Breast epithelium (tissue), 3 donors: Measurements from ENCODE around the gene NUDT6.

Experiments used
- POLR2AphosphoS5 ChIP-seq, 3 donors: sonication (generic); formaldehyde crosslinking; IDR thresholded peaks; one replicate each; pipeline ENCODE4 v1.6.1; 2017; ENCODE audit warnings: antibody characterized with exemption in 3 of 3
- TF ChIP-seq, protein P1 (sequence below), 3 donors: fragments of 450-650 bp; IDR thresholded peaks; one replicate each; pipeline ENCODE4 v1.5.1; 2016 to 2017; ENCODE audit warnings: antibody characterized with exemption in 3 of 3, mild to moderate bottlenecking in 3 of 3, moderate library complexity in 3 of 3

DNA sequence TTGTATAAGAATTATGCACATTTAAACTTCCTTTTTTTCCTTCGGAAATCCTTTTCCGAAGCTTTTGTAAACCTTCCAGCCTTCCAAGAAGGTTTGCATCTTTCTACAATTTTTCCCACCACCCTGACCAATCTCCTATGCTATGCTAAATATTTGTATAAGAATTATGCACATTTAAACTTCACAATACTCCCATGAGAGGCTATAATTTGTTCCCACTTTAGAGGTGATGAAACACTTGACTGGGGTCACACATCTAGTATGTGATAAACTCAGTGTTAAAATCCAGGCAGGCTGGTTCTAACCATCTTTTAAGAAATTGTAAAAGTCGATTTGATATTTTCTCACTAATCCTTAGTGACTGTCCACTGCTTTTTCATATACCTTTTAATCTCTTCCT lies 22.1 kb downstream of the NUDT6 start:
- TF ChIP-seq, protein P1, sequence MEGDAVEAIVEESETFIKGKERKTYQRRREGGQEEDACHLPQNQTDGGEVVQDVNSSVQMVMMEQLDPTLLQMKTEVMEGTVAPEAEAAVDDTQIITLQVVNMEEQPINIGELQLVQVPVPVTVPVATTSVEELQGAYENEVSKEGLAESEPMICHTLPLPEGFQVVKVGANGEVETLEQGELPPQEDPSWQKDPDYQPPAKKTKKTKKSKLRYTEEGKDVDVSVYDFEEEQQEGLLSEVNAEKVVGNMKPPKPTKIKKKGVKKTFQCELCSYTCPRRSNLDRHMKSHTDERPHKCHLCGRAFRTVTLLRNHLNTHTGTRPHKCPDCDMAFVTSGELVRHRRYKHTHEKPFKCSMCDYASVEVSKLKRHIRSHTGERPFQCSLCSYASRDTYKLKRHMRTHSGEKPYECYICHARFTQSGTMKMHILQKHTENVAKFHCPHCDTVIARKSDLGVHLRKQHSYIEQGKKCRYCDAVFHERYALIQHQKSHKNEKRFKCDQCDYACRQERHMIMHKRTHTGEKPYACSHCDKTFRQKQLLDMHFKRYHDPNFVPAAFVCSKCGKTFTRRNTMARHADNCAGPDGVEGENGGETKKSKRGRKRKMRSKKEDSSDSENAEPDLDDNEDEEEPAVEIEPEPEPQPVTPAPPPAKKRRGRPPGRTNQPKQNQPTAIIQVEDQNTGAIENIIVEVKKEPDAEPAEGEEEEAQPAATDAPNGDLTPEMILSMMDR (IDR thresholded peaks at IDR 0.05): no peak
- TF ChIP-seq POLR2AphosphoS5 (IDR thresholded peaks at IDR 0.05): no peak
